ENCODE results near the gene CAMK4. TPM values are rescaled to one million over a fixed set of nuclear protein-coding genes. Genes with fewer than 3 reads are reported as not detected.

The CAMK4 gene
- total and polyA plus RNA-seq, 10 donors, result 0.90 to 22.3 (median 12.6) TPM

DNA sequence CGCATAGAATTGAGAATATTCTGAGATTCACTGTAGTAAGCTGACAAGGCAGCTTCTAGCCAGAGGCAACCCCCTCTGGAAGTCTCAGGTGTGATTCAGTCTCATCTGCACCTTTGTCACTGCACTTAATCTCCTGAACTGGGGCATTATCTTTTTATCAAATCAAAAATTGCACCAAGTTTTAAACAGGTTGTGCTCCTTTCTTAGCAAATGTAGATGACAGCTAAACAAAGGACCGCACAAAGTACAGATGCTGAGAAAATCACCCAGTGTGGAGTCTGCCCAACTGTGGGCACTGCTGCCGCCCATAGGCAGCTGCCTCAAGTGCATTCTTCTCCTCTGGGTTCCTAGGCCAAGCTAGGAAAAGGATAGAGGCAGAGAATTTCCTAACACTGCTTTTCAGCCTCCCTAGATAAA lies 237.1 kb downstream of the CAMK4 start:
- H3K4me1 ChIP-seq, result no peaks in the 10 kb centered on the region
- no peaks in the 10 kb centered on the region for H3K36me3 ChIP-seq
- no peak overlapping the region for H3K27ac ChIP-seq
- intact Hi-C loops (cut with DNase I; ENCODE audit: low total_unique reads), result no loop called here
- no peaks in the 10 kb centered on the region for H3K9me3 ChIP-seq
- no peaks in the 10 kb centered on the region for H3K27me3 ChIP-seq (replicated peaks in 1 of 7)
- H3K4me3 ChIP-seq, result no peak overlapping the region
- no peak for DNase-seq
- TF ChIP-seq, protein P1, sequence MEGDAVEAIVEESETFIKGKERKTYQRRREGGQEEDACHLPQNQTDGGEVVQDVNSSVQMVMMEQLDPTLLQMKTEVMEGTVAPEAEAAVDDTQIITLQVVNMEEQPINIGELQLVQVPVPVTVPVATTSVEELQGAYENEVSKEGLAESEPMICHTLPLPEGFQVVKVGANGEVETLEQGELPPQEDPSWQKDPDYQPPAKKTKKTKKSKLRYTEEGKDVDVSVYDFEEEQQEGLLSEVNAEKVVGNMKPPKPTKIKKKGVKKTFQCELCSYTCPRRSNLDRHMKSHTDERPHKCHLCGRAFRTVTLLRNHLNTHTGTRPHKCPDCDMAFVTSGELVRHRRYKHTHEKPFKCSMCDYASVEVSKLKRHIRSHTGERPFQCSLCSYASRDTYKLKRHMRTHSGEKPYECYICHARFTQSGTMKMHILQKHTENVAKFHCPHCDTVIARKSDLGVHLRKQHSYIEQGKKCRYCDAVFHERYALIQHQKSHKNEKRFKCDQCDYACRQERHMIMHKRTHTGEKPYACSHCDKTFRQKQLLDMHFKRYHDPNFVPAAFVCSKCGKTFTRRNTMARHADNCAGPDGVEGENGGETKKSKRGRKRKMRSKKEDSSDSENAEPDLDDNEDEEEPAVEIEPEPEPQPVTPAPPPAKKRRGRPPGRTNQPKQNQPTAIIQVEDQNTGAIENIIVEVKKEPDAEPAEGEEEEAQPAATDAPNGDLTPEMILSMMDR (IDR thresholded peaks at IDR 0.05 in 8 of 11, conservative IDR thresholded peaks at IDR 0.05 in 3 of 11), result no peak
- no peak for TF ChIP-seq POLR2A (IDR thresholded peaks at IDR 0.05)
- no peak for TF ChIP-seq POLR2AphosphoS5 (IDR thresholded peaks at IDR 0.05)
- 75 to 84% (median 77%) methylated on average over 3 of the region's 3 CpGs for WGBS, 5 donors

- intact Hi-C loops (cut with DNase I; ENCODE audit: low total_unique reads), result no loop called here
- WGBS, 5 donors, result 66 to 81% (median 76%) methylated on average over 2 of the region's 2 CpGs
- no peak overlapping the region for H3K27ac ChIP-seq
- TF ChIP-seq, protein P1 (IDR thresholded peaks at IDR 0.05 in 8 of 11, conservative IDR thresholded peaks at IDR 0.05 in 3 of 11), result no peak
- TF ChIP-seq POLR2AphosphoS5 (IDR thresholded peaks at IDR 0.05), result no peak
- TF ChIP-seq POLR2A (IDR thresholded peaks at IDR 0.05), result no peak
- no peak for DNase-seq
- H3K4me1 ChIP-seq, result no peaks in the 10 kb centered on the region
- no peak overlapping the region for H3K4me3 ChIP-seq
- no peaks in the 10 kb centered on the region for H3K27me3 ChIP-seq (replicated peaks in 1 of 7)
- no peaks in the 10 kb centered on the region for H3K36me3 ChIP-seq
- no peaks in the 10 kb centered on the region for H3K9me3 ChIP-seq
Observed at GRCh38 chr5:111461934-111462333, 237.8 kb downstream of the CAMK4 start.

DNA sequence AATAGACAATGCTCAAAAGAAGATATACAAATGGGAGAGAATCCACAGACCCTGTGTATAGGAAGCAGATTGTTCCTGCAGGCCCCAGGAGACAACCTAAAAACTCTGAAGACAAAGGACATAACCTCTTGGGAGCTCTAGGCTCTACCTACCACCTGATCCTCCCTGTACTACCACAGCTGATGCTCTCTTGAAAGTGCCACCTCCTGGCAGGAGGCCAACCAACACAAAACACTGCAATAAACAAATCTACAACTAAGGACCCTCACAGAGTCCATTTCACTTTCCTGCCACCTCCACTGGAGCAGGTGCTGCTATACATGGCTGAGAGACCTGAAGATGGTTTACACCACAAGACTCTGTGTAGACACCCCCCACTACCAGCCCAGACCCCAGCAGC lies 239.1 kb downstream of the CAMK4 start:
- Histone ChIP-seq H3K27ac (no peak overlapping the region), H3K9me3 (no peaks in the 10 kb centered on the region), H3K4me3 (no peak overlapping the region), H3K36me3 (no peaks in the 10 kb centered on the region), H3K4me1 (no peaks in the 10 kb centered on the region), H3K27me3 (replicated peaks in 1 of 7) (no peaks in the 10 kb centered on the region)
- TF ChIP-seq, protein P1 (IDR thresholded peaks at IDR 0.05 in 8 of 11, conservative IDR thresholded peaks at IDR 0.05 in 3 of 11), result no peak
- no peak for TF ChIP-seq POLR2AphosphoS5 (IDR thresholded peaks at IDR 0.05)
- no peak for TF ChIP-seq POLR2A (IDR thresholded peaks at IDR 0.05)
- intact Hi-C loops (cut with DNase I; ENCODE audit: low total_unique reads), result no loop called here
- DNase-seq, result no peak

GRCh38 chr5:111469293-111469896 lies 245.2 kb downstream of the CAMK4 start:
- TF ChIP-seq POLR2A (IDR thresholded peaks at IDR 0.05) (no peak), POLR2AphosphoS5 (IDR thresholded peaks at IDR 0.05) (no peak)
- TF ChIP-seq, protein P1 (IDR thresholded peaks at IDR 0.05 in 8 of 11, conservative IDR thresholded peaks at IDR 0.05 in 3 of 11), result no peak
- 71 to 88% (median 82%) methylated on average over 2 of the region's 2 CpGs for WGBS, 5 donors
- no peaks in the 10 kb centered on the region for H3K9me3 ChIP-seq
- no peaks in the 10 kb centered on the region for H3K27me3 ChIP-seq (replicated peaks in 1 of 7)
- no peak for DNase-seq
- no peaks in the 10 kb centered on the region for H3K4me1 ChIP-seq
- no peak overlapping the region for H3K27ac ChIP-seq
- intact Hi-C loops (cut with DNase I; ENCODE audit: low total_unique reads), result no loop called here
- no peaks in the 10 kb centered on the region for H3K36me3 ChIP-seq
- H3K4me3 ChIP-seq, result no peak overlapping the region
